Measurements from ENCODE around the gene IL17RE. TPM values are rescaled to one million over a fixed set of nuclear protein-coding genes. Genes with fewer than 3 reads are reported as not detected.

The IL17RE gene
- total and polyA plus RNA-seq, 2 of the 13 experiments (the other 11 are each of a cell fraction or from before 2014, with no cell fraction given) = 14.5 to 24.1 TPM

GRCh38 chr3:9890249-9891071, 12.2 kb upstream of the IL17RE start, which contains the start of gene JAGN1 (continued):
- TF ChIP-seq DNMT1 (CRISPR knock-in tag; IDR thresholded peaks at IDR 0.05) (0 out of 2 replicates have a peak, but pooled peaks have one; percentile 58), MNT (IDR thresholded peaks at IDR 0.05) (no peak), ZNF703 (CRISPR knock-in tag; IDR thresholded peaks at IDR 0.05; ENCODE audit: borderline replicate concordance) (peak; percentile 93), SP2 (CRISPR knock-in tag; IDR thresholded peaks at IDR 0.05) (peak; percentile 55), ZNF124 (CRISPR knock-in tag; IDR thresholded peaks at IDR 0.05) (peak; percentile 79; the same call in 1 of the 2 replicates), PAX8 (CRISPR knock-in tag; IDR thresholded peaks at IDR 0.05; ENCODE audit: borderline replicate concordance) (peak; percentile 86; the same call in 1 of the 2 replicates), RBM22 (optimal IDR thresholded peaks at IDR 0.05; ENCODE audit: low read length) (no peak), ZNF556 (CRISPR knock-in tag; IDR thresholded peaks at IDR 0.05; ENCODE audit: borderline replicate concordance) (peak; percentile 73; the same call in 1 of the 2 replicates), ZNF7 (CRISPR knock-in tag; IDR thresholded peaks at IDR 0.05) (no peak), FIP1L1 (IDR thresholded peaks at IDR 0.05; ENCODE audit: borderline replicate concordance, insufficient read depth, low read depth, low read length) (no peak), FLYWCH1 (CRISPR knock-in tag; IDR thresholded peaks at IDR 0.05) (no peak; the same call in 1 of the 2 replicates), AGO2 (optimal IDR thresholded peaks at IDR 0.05; ENCODE audit: low read depth, low read length) (peak; percentile 94), ZNF816 (CRISPR knock-in tag; IDR thresholded peaks at IDR 0.05; ENCODE audit: borderline replicate concordance) (peak; percentile 91; the same call in 1 of the 2 replicates), MBNL3 (CRISPR knock-in tag; conservative IDR thresholded peaks at IDR 0.05) (no peak), FOXO1 (CRISPR knock-in tag; IDR thresholded peaks at IDR 0.05) (peak; percentile 36; the same call in 1 of the 2 replicates), SETDB1 (CRISPR knock-in tag; IDR thresholded peaks at IDR 0.05; ENCODE audit: borderline replicate concordance) (0 out of 2 replicates have a peak, but pooled peaks have one; percentile 56), GATA4 (IDR thresholded peaks at IDR 0.05; ENCODE audit: borderline replicate concordance, low read depth) (peak; percentile 36; the same call in 1 of the 2 replicates), ZBTB49 (CRISPR knock-in tag; IDR thresholded peaks at IDR 0.05; ENCODE audit: borderline replicate concordance) (no peak), TCF7L2 (IDR thresholded peaks at IDR 0.05; ENCODE audit: low read depth, low read length) (no peak), GTF3A (CRISPR knock-in tag; conservative IDR thresholded peaks at IDR 0.05) (no peak)
- TF ChIP-seq, protein P1, sequence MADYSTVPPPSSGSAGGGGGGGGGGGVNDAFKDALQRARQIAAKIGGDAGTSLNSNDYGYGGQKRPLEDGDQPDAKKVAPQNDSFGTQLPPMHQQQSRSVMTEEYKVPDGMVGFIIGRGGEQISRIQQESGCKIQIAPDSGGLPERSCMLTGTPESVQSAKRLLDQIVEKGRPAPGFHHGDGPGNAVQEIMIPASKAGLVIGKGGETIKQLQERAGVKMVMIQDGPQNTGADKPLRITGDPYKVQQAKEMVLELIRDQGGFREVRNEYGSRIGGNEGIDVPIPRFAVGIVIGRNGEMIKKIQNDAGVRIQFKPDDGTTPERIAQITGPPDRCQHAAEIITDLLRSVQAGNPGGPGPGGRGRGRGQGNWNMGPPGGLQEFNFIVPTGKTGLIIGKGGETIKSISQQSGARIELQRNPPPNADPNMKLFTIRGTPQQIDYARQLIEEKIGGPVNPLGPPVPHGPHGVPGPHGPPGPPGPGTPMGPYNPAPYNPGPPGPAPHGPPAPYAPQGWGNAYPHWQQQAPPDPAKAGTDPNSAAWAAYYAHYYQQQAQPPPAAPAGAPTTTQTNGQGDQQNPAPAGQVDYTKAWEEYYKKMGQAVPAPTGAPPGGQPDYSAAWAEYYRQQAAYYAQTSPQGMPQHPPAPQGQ (CRISPR knock-in tag; IDR thresholded peaks at IDR 0.05; ENCODE audit: borderline replicate concordance) = 0 out of 2 replicates have a peak, but pooled peaks have one; percentile 27
- TF ChIP-seq, protein P2, sequence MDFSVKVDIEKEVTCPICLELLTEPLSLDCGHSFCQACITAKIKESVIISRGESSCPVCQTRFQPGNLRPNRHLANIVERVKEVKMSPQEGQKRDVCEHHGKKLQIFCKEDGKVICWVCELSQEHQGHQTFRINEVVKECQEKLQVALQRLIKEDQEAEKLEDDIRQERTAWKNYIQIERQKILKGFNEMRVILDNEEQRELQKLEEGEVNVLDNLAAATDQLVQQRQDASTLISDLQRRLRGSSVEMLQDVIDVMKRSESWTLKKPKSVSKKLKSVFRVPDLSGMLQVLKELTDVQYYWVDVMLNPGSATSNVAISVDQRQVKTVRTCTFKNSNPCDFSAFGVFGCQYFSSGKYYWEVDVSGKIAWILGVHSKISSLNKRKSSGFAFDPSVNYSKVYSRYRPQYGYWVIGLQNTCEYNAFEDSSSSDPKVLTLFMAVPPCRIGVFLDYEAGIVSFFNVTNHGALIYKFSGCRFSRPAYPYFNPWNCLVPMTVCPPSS (IDR thresholded peaks at IDR 0.05) = no peak

Measured in HepG2 (cell line).